H1 (cell line): ENCODE data around the gene HSD17B3. TPM values are rescaled to one million over a fixed set of nuclear protein-coding genes. Genes with fewer than 3 reads are reported as not detected.

Experiments
- CTCF ChIA-PET: fragments of 300-600 bp; sonication (Branson Sonifier 250); formaldehyde crosslinking; loops from one replicate; lab custom pipeline; 2021; ENCODE audit not compliant: partially characterized antibody; lab: Charles Lee
- POLR2A ChIA-PET: fragments of 300-600 bp; sonication (Branson Sonifier 250); formaldehyde crosslinking; loops from one replicate; lab custom pipeline; 2021; ENCODE audit warnings: inconsistent platforms; ENCODE audit not compliant: partially characterized antibody; lab: Charles Lee
- DNase-seq, 2 experiments: peaks; one replicate each; pipeline versions ENCODE4 v3.0.0 to v3.0.0-alpha.2; 2010 to 2022; ENCODE audit warnings: low spot score in 2 of 2, low read depth in 1 of 2, mixed read lengths in 1 of 2
- FAIRE-seq: peaks from 2 replicates; lab custom pipeline; 2011; peaks lifted over from hg19 to GRCh38; lab: Jason Lieb, UNC
- H2AFZ ChIP-seq: 2 replicates; pipeline ENCODE4 v1.8.1; 2012; ENCODE audit warnings: low read length, inconsistent platforms
- H2AK5ac ChIP-seq: 2 replicates; pipeline ENCODE4 v1.6.1; 2013; ENCODE audit warnings: low read depth, low read length
- H2BK120ac ChIP-seq: replicated peaks from 2 replicates; pipeline ENCODE3; 2013; ENCODE audit warnings: low read depth, low read length, inconsistent platforms
- H2BK12ac ChIP-seq: 2 replicates; pipeline ENCODE4 v1.6.1; 2013; ENCODE audit warnings: low read depth, low read length
- H2BK15ac ChIP-seq: 2 replicates; pipeline ENCODE4 v1.6.1; 2013; ENCODE audit warnings: low read length
- H2BK20ac ChIP-seq: 2 replicates; pipeline ENCODE4 v1.6.1; 2013; ENCODE audit warnings: low read length
- H2BK5ac ChIP-seq: 2 replicates; pipeline ENCODE4 v1.6.1; 2013; ENCODE audit warnings: low read depth, low read length
- H3K14ac ChIP-seq: 2 replicates; pipeline ENCODE4 v1.6.1; 2013; ENCODE audit warnings: inconsistent platforms; ENCODE audit not compliant: insufficient read length
- H3K18ac ChIP-seq: 2 replicates; pipeline ENCODE4 v1.6.1; 2013; ENCODE audit warnings: low read length; ENCODE audit errors: extremely low read depth
- H3K23ac ChIP-seq: 2 replicates; pipeline ENCODE4 v1.6.1; 2013; ENCODE audit warnings: inconsistent platforms; ENCODE audit not compliant: insufficient read length
- H3K23me2 ChIP-seq: 2 replicates; pipeline ENCODE4 v1.6.1; 2013; ENCODE audit warnings: low read depth, low read length
- H3K27ac ChIP-seq: 2 replicates; pipeline ENCODE4 v1.6.1; 2011; ENCODE audit warnings: low read depth, low read length, inconsistent platforms
- H3K27me3 ChIP-seq, 4 experiments: replicated peaks in 1 of 4; 1 replicate in 1 of 4; 2 replicates in 3 of 4; pipeline versions ENCODE4 v1.6.1 to v1.8.1; 2011 to 2013; ENCODE audit warnings: low read length in 3 of 4, mild to moderate bottlenecking in 3 of 4, inconsistent platforms in 2 of 4, mixed read lengths in 2 of 4, moderate library complexity in 1 of 4; ENCODE audit not compliant: control insufficient read depth in 3 of 4, insufficient read depth in 3 of 4; ENCODE audit errors: extremely low read depth in 1 of 4
- H3K36me3 ChIP-seq, 4 experiments: 2 replicates each; pipeline versions ENCODE4 v1.6.1 to v1.8.1; 2011 to 2013; ENCODE audit warnings: mild to moderate bottlenecking in 4 of 4, low read length in 3 of 4, moderate library complexity in 2 of 4, control low read depth in 1 of 4, inconsistent platforms in 1 of 4; ENCODE audit not compliant: insufficient read depth in 4 of 4, control insufficient read depth in 2 of 4
- H3K4ac ChIP-seq: replicated peaks from 2 replicates; pipeline ENCODE3; 2013; ENCODE audit warnings: low read length, low read depth, mixed read lengths, inconsistent platforms; ENCODE audit not compliant: insufficient read length
- H3K4me1 ChIP-seq, 4 experiments: replicated peaks in 1 of 4; 1 replicate in 1 of 4; 2 replicates in 3 of 4; pipeline versions ENCODE4 v1.6.1 to v1.8.1; 2011 to 2013; ENCODE audit warnings: low read length in 3 of 4, inconsistent platforms in 2 of 4, mixed read lengths in 1 of 4; ENCODE audit not compliant: insufficient read depth in 4 of 4, control insufficient read depth in 3 of 4
- H3K4me2 ChIP-seq, 2 experiments: 2 replicates each; pipeline versions ENCODE4 v1.6.1 to v1.8.1; 2011 to 2013; ENCODE audit warnings: low read depth in 2 of 2, low read length in 2 of 2, control low read depth in 1 of 2, inconsistent platforms in 1 of 2, mild to moderate bottlenecking in 1 of 2; ENCODE audit not compliant: insufficient read depth in 1 of 2
- H3K4me3 ChIP-seq, 4 experiments: fragments of 200-600, 300-600 bp in 1 of 4; sonication (generic), shearing (Covaris generic), sonication (Bioruptor Twin) in 1 of 4; 2 replicates each; pipeline versions ENCODE4 v1.5.1 to v1.8.1; 2011 to 2016; ENCODE audit warnings: low read length in 4 of 4, low read depth in 3 of 4, control low read depth in 2 of 4, inconsistent platforms in 2 of 4, mild to moderate bottlenecking in 2 of 4, mixed read lengths in 1 of 4, moderate library complexity in 1 of 4; ENCODE audit not compliant: insufficient read depth in 2 of 4; ENCODE audit errors: extremely low read depth in 1 of 4
- H3K56ac ChIP-seq: replicated peaks from 2 replicates; pipeline ENCODE3; 2013; ENCODE audit warnings: low read depth, mild to moderate bottlenecking, mixed read lengths, low read length, inconsistent platforms; ENCODE audit not compliant: insufficient read length
- H3K79me1 ChIP-seq: 2 replicates; pipeline ENCODE4 v1.6.1; 2013; ENCODE audit warnings: low read depth, low read length, control low read depth
- H3K79me2 ChIP-seq, 2 experiments: 2 replicates each; pipeline versions ENCODE4 v1.6.1 to v1.8.1; 2012 to 2013; ENCODE audit warnings: low read length in 2 of 2, mild to moderate bottlenecking in 2 of 2, inconsistent platforms in 1 of 2; ENCODE audit not compliant: insufficient read depth in 2 of 2, control insufficient read depth in 1 of 2
- H3K9ac ChIP-seq, 4 experiments: replicated peaks in 1 of 4; 1 replicate in 1 of 4; 2 replicates in 3 of 4; pipeline versions ENCODE4 v1.6.1 to v1.8.1; 2011 to 2013; ENCODE audit warnings: low read depth in 3 of 4, low read length in 3 of 4, control low read depth in 2 of 4, mild to moderate bottlenecking in 2 of 4, moderate library complexity in 2 of 4, inconsistent platforms in 1 of 4; ENCODE audit errors: extremely low read depth in 1 of 4
- H3K9me3 ChIP-seq, 2 experiments: 2 replicates each; pipeline versions ENCODE4 v1.6.1 to v1.8.1; 2012 to 2013; ENCODE audit warnings: mild to moderate bottlenecking in 2 of 2, moderate library complexity in 2 of 2, control low read depth in 1 of 2, inconsistent platforms in 1 of 2, low read depth in 1 of 2, low read length in 1 of 2, mixed read lengths in 1 of 2; ENCODE audit not compliant: insufficient read depth in 2 of 2
- H4K20me1 ChIP-seq, 2 experiments: replicated peaks in 1 of 2; 2 replicates each; pipeline versions ENCODE3 to v1.8.1; 2011 to 2013; ENCODE audit warnings: inconsistent platforms in 2 of 2, low read length in 2 of 2, mild to moderate bottlenecking in 1 of 2; ENCODE audit not compliant: insufficient read depth in 2 of 2, control insufficient read depth in 1 of 2
- H4K5ac ChIP-seq: 2 replicates; pipeline ENCODE4 v1.6.1; 2013; ENCODE audit warnings: low read length, low read depth, mixed read lengths, inconsistent platforms; ENCODE audit not compliant: insufficient read length
- H4K8ac ChIP-seq: 2 replicates; pipeline ENCODE4 v1.8.0; 2013; ENCODE audit warnings: mild to moderate bottlenecking, moderate library complexity, low read length, inconsistent platforms; ENCODE audit not compliant: insufficient read depth; ENCODE audit errors: extremely low read depth
- H4K91ac ChIP-seq: replicated peaks from 2 replicates; pipeline ENCODE3; 2013; ENCODE audit warnings: low read length, mixed read lengths, inconsistent platforms; ENCODE audit not compliant: insufficient read length
- BRCA1 ChIP-seq: IDR thresholded peaks from 2 replicates; pipeline ENCODE4 v1.6.1; 2012; ENCODE audit warnings: low read depth, low read length, improper control_type of control experiment
- CEBPB ChIP-seq: IDR thresholded peaks from 2 replicates; pipeline ENCODE4 v1.6.1; 2012; ENCODE audit warnings: low read depth, low read length
- CHD2 ChIP-seq: IDR thresholded peaks from 2 replicates; pipeline ENCODE4 v1.6.1; 2012; ENCODE audit warnings: low read length, improper control_type of control experiment
- JUND ChIP-seq: IDR thresholded peaks from 2 replicates; pipeline ENCODE4 v1.6.1; 2011; ENCODE audit warnings: mild to moderate bottlenecking, improper control_type of control experiment, low read length
- MAFK ChIP-seq: IDR thresholded peaks from 2 replicates; pipeline ENCODE4 v1.6.1; 2012; ENCODE audit warnings: low read depth, mild to moderate bottlenecking, improper control_type of control experiment, low read length
- NRF1 ChIP-seq: IDR thresholded peaks from 2 replicates; pipeline ENCODE4 v1.6.1; 2011; ENCODE audit warnings: mild to moderate bottlenecking, low read depth, low read length, improper control_type of control experiment
- PHF8 ChIP-seq: fragments of 200-600 bp; sonication (generic); conservative IDR thresholded peaks from 2 replicates; pipeline ENCODE4 v1.7.1; 2012; ENCODE audit warnings: low read depth, mild to moderate bottlenecking, inconsistent platforms, low read length, moderate library complexity
- SAP30 ChIP-seq: fragments of 300-600 bp; sonication (generic); IDR thresholded peaks from 2 replicates; pipeline ENCODE4 v1.7.1; 2012; ENCODE audit warnings: low read length, moderate library complexity, mild to moderate bottlenecking, inconsistent platforms; ENCODE audit not compliant: insufficient read depth, insufficient replicate concordance
- SP1 ChIP-seq: IDR thresholded peaks from 2 replicates; pipeline ENCODE4 v1.6.1; 2011; ENCODE audit warnings: low read depth, low read length
- SUZ12 ChIP-seq: fragments of 200-600 bp; sonication (generic); IDR thresholded peaks from 2 replicates; pipeline ENCODE4 v1.6.1; 2012; ENCODE audit warnings: mild to moderate bottlenecking, inconsistent platforms, low read length, moderate library complexity, mixed read lengths
- TAF1 ChIP-seq: IDR thresholded peaks from 2 replicates; pipeline ENCODE4 v1.6.1; 2011; ENCODE audit warnings: mild to moderate bottlenecking, low read depth, low read length
- ZNF274 ChIP-seq: IDR thresholded peaks from 2 replicates; pipeline ENCODE4 v1.7.0; 2012; ENCODE audit warnings: low read length, borderline replicate concordance; ENCODE audit errors: extremely low read depth
- WGBS, 2 experiments: shearing (Covaris generic) in 1 of 2; methylation state at CpG; one replicate each; pipeline versions ENCODE4 v1.1.6 to v1.1.7; 2013 to 2015; ENCODE audit warnings: low lambda C conversion rate in 2 of 2, mixed read lengths in 2 of 2, inconsistent platforms in 1 of 2, low coverage in 1 of 2, missing lambda C conversion rate in 1 of 2; ENCODE audit not compliant: insufficient replicate concordance in 2 of 2, insufficient coverage in 1 of 2, insufficient read length in 1 of 2; ENCODE audit errors: extremely low coverage in 1 of 2, missing lambda C conversion rate in 1 of 2; 5-methylcytosine and 5-hydroxymethylcytosine counted together
- polyA plus RNA-seq, 7 experiments: library from polyadenylated mRNA; depleted of rRNA in 3 of 7; stranded (reverse) in 5 of 7; unstranded in 2 of 7; fragments of >200 nt in 5 of 7; fragments of 200-250 nt in 2 of 7; gene quantifications; 1 replicate in 5 of 7; 2 replicates in 1 of 7; 4 replicates in 1 of 7; pipeline versions ENCODE4 v1.2.1 to v1.2.3, GENCODE V29; 2011 to 2013; ENCODE audit warnings: missing spikeins in 2 of 7, mixed read lengths in 2 of 7
- total RNA-seq: library from RNA; stranded (reverse); fragmentation: NEBNext Ultra II Directional; extraction: Animal tissue kit (Norgen Biotek cat#: 25700); gene quantifications from 2 replicates; pipeline ENCODE4 v1.2.1, GENCODE V29; 2021

Gene HSD17B3
- total and polyA plus RNA-seq, 2 of the 8 experiments (the other 6 are each of a cell fraction or from before 2014, with no cell fraction given): not detected

DNA sequence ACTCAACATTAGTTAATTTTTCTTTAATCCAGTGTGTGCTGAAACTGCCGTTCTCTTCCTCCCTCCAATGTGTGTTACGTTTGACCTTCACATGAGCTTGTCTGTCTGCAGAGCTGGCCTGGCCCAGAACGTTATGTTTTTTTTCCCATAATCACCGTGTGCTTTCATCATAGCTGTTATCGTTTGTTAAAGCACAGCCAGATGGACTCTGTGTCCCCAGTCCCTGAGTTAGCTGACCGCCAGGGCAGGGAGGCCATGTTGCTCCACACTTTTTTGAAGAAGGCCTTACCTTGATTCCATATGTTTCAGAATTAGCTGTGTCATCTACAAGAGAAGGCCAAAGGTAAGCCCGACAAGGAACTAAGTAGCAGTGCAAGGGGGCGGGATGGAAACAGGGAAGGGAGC, 55.7 kb downstream of the HSD17B3 start:
- no peaks in the 10 kb centered on the region for H3K23me2 ChIP-seq
- H3K79me1 ChIP-seq: no peaks in the 10 kb centered on the region
- H3K23ac ChIP-seq: no peak overlapping the region
- ChIA-PET CTCF (interaction anchor here (0.6 to 8.0 kb wide), 28 partner anchors 8 to 421 kb away, joined by 3 to 82 read pairs (median 4); no protein-coding TSS in a partner anchor), POLR2A (interaction anchor here (0.7 kb wide), 1 partner anchor 8 kb away, joined by 3 read pairs; no protein-coding TSS in a partner anchor)
- H3K18ac ChIP-seq: no peak overlapping the region
- H3K36me3 ChIP-seq: no peaks in the 10 kb centered on the region
- no peak overlapping the region for H3K14ac ChIP-seq
- no peak overlapping the region for H3K4me2 ChIP-seq
- no peak overlapping the region for H2BK15ac ChIP-seq
- H3K79me2 ChIP-seq: no peaks in the 10 kb centered on the region
- no peak overlapping the region for H3K9ac ChIP-seq
- H4K8ac ChIP-seq: no peak overlapping the region
- H3K27me3 ChIP-seq: no peaks in the 10 kb centered on the region
- H3K27ac ChIP-seq: no peak overlapping the region
- DNase-seq (no peak), FAIRE-seq (no peak)
- no peak overlapping the region for H3K56ac ChIP-seq
- no peak overlapping the region for H2BK5ac ChIP-seq
- H2BK20ac ChIP-seq: no peak overlapping the region
- no peaks in the 10 kb centered on the region for H3K9me3 ChIP-seq
- H3K4me3 ChIP-seq: no peak overlapping the region
- no peak overlapping the region for H2AK5ac ChIP-seq
- no peak overlapping the region for H2BK120ac ChIP-seq
- H3K4ac ChIP-seq: no peak overlapping the region
- H4K5ac ChIP-seq: no peak overlapping the region
- H3K4me1 ChIP-seq: no peaks in the 10 kb centered on the region
- no peak overlapping the region for H2AFZ ChIP-seq
- no peaks in the 10 kb centered on the region for H4K20me1 ChIP-seq
- H2BK12ac ChIP-seq: no peak overlapping the region
- no peak overlapping the region for H4K91ac ChIP-seq
- WGBS, 2 experiments: 93% methylated on average over 8 of the region's 8 CpGs; no CpG with 5 or more reads in 1 of the 2 experiments
- TF ChIP-seq PHF8 (no peak), CHD2 (no peak), JUND (no peak), SAP30 (no peak), MAFK (no peak), NRF1 (no peak), SUZ12 (no peak), ZNF274 (no peak), SP1 (no peak), CEBPB (no peak), BRCA1 (no peak), TAF1 (no peak)
